Smooth muscle cell of the brain vasculature (primary cell): ENCODE measurements around the gene ZNF276.

Source experiments
- DNase-seq: peaks from one replicate; pipeline ENCODE4 v3.0.0-alpha.2; 2012; ENCODE audit warnings: low read depth, low spot score

Gene ZNF276

GRCh38 chr16:89785523-89786155, 64.3 kb downstream of the ZNF276 start:
- DNase-seq = no peak

- no peak for DNase-seq
These were observed 65.4 kb downstream of the ZNF276 start for GRCh38 chr16:89786474-89787364.

GRCh38 chr16:89787365-89787805, 66.0 kb downstream of the ZNF276 start:
- no peak for DNase-seq
